HuH-7 (cell line): ENCODE results near the gene NAV2.

Experiments
- DNase-seq: peaks from one replicate; pipeline ENCODE4 v3.0.0; 2011; ENCODE audit warnings: low spot score

The NAV2 gene

GRCh38 chr11:19829109-19829837 is 116.6 kb downstream of the NAV2 start:
- no peak for DNase-seq

GRCh38 chr11:19832086-19832750 is 119.6 kb downstream of the NAV2 start:
- no peak for DNase-seq

GRCh38 chr11:19832901-19833300 is 120.3 kb downstream of the NAV2 start:
- no peak for DNase-seq

- no peak for DNase-seq
Observed at GRCh38 chr11:19834771-19835170, 122.1 kb downstream of the NAV2 start.

GRCh38 chr11:19836666-19837065 is 124.0 kb downstream of the NAV2 start:
- DNase-seq = no peak

GRCh38 chr11:19838994-19839768 is 126.5 kb downstream of the NAV2 start:
- DNase-seq = no peak

GRCh38 chr11:19840961-19841360 is 128.3 kb downstream of the NAV2 start:
- no peak for DNase-seq

- DNase-seq = no peak
Observed at GRCh38 chr11:19842505-19842904, 129.9 kb downstream of the NAV2 start.

GRCh38 chr11:19843079-19843478 is 130.4 kb downstream of the NAV2 start:
- DNase-seq = no peak

GRCh38 chr11:19844012-19844411 is 131.4 kb downstream of the NAV2 start:
- DNase-seq = no peak

- no peak for DNase-seq
Observed at GRCh38 chr11:19844806-19845205, 132.2 kb downstream of the NAV2 start.

- no peak for DNase-seq
Observed at GRCh38 chr11:19845626-19846025, 133.0 kb downstream of the NAV2 start.

- DNase-seq = no peak
Observed at GRCh38 chr11:19846654-19847305, 134.1 kb downstream of the NAV2 start.

GRCh38 chr11:19848219-19848618 is 135.6 kb downstream of the NAV2 start:
- DNase-seq = no peak

- no peak for DNase-seq
Observed at GRCh38 chr11:19849107-19849789, 136.6 kb downstream of the NAV2 start.

GRCh38 chr11:19849947-19850593 is 137.4 kb downstream of the NAV2 start:
- no peak for DNase-seq

- DNase-seq = no peak
Observed at GRCh38 chr11:19852288-19852687, 139.7 kb downstream of the NAV2 start.

- no peak for DNase-seq
Observed at GRCh38 chr11:19853016-19853415, 140.4 kb downstream of the NAV2 start.

GRCh38 chr11:19853920-19854319 is 141.3 kb downstream of the NAV2 start:
- no peak for DNase-seq

GRCh38 chr11:19861171-19861570 is 148.5 kb downstream of the NAV2 start:
- DNase-seq = no peak

- no peak for DNase-seq
Observed at GRCh38 chr11:19862091-19862490, 149.5 kb downstream of the NAV2 start.
